Pancreas (tissue), 10 donors: Measurements from ENCODE around the gene C12orf60. TPM values are rescaled to one million over a fixed set of nuclear protein-coding genes. Genes with fewer than 3 reads are reported as not detected.
A peak's percentile ranks its signal among the peaks of the same experiment; 100 is the strongest.

ENCODE experiments used
- ATAC-seq, 4 donors: fragments of 200-7000 bp; cut with Tn5 transposase; one replicate each; pipeline versions ENCODE4 v1.8.0 to v1.9.1; 2020; ENCODE audit warnings: mild to moderate bottlenecking in 4 of 4, moderate library complexity in 4 of 4
- DNase-seq, 6 donors: peaks; one replicate each; pipeline ENCODE4 v3.0.0-alpha.2; 2020
- FAIRE-seq: peaks from 2 replicates; lab custom pipeline; 2012; peaks lifted over from hg19 to GRCh38; lab: Jason Lieb, UNC
- H3K27ac ChIP-seq, 4 donors: fragments of 200-600 bp; sonication (generic); 1 replicate in 3 of 4; 2 replicates in 1 of 4; pipeline versions ENCODE4 v1.5.0 to v1.8.0; 2020
- H3K27me3 ChIP-seq, 4 donors: fragments of 200-600 bp; one replicate each; pipeline ENCODE4 v1.8.0; 2021
- H3K36me3 ChIP-seq, 3 donors: fragments of 200-600 bp; sonication (generic) in 1 of 3; one replicate each; pipeline versions ENCODE4 v1.5.0 to v1.8.0; 2020 to 2021
- H3K4me1 ChIP-seq, 3 donors: fragments of 200-600 bp; one replicate each; pipeline ENCODE4 v1.8.0; 2021
- H3K4me3 ChIP-seq, 4 donors: fragments of 200-600 bp; sonication (generic) in 2 of 4; one replicate each; pipeline versions ENCODE4 v1.5.0 to v1.8.0; 2020 to 2021
- H3K9me3 ChIP-seq, 4 donors: fragments of 200-600 bp; one replicate each; pipeline ENCODE4 v1.8.0; 2021
- WGBS, 2 donors: extraction: QIAGEN DNeasy Blood & Tissue Kit; methylation state at CpG; one replicate each; pipeline ENCODE4 v1.1.7; 2013; 5-methylcytosine and 5-hydroxymethylcytosine counted together
- intact Hi-C, 3 donors: fragments of 100-400 bp; cut with DNase I; formaldehyde crosslinking; loops; one replicate each; pipeline versions ENCODE4 v1.11.1 to v1.14.2; 2022
- polyA plus RNA-seq, 2 donors: library from polyadenylated mRNA; stranded (reverse); fragments of 200-250 nt; gene quantifications; one replicate each; pipeline ENCODE4 v1.2.3, GENCODE V29; 2013
- total RNA-seq, 6 donors: library from RNA; stranded (reverse); fragmentation: NEBNext Ultra II Directional in 4 of 6; extraction: Animal tissue kit (Norgen Biotek cat#: 25700) in 4 of 6; gene quantifications; one replicate each; pipeline versions ENCODE4 v1.2.1 to v1.2.4, GENCODE V29; 2021 to 2023
- TF ChIP-seq, protein P1 (sequence below), 4 donors: fragments of 200-600 bp; sonication (generic) in 3 of 4; IDR thresholded peaks; one replicate each; pipeline versions ENCODE4 v1.5.0 to v1.8.0; 2021; ENCODE audit warnings: antibody characterized with exemption in 4 of 4
- donor health status: healthy with polysubstance abuse.
- donor health status: DM: no; HTN: no; CAD: no; lungs with moderate emphysema.
- donor health status: DM: no; HTN: no; CAD: no.
- donor health status: control.
- donor health status: control.
- donor health status: Bipolar disorder and iron deficiency.
- donor health status: DM: yes; HTN: yes; CAD: no.
- donor health status: DM: no; HTN: no; CAD: no.
- donor health status: DM: no; HTN: no; CAD: no.
- donor health status: DM: yes; HTN: yes; CAD: no.

C12orf60 gene
- total and polyA plus RNA-seq, 8 donors, result 0.28 to 1.0 (median 0.62) TPM

DNA sequence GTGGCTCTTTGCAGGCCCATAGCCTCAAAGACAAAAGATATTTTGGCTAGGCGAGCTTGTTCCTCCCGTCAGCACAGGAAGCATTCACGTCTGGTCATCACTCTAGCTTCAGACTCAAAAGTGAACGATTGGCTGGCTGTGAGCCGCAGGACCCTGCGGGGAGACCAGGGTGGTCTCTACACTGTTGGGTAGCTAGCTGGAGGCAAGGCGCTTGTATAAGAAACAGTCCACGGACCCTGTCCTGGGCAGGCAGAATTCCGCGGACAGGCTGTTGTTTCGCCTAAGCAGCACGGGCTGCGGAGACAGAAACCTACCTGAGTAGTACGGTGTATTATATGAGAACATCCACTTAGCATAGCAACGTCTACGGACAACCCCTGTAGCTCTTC, 29.8 kb upstream of the C12orf60 start:
- H3K4me3 ChIP-seq, result peak overlapping the region; percentile 50 to 77 (median 63)
- TF ChIP-seq, protein P1, sequence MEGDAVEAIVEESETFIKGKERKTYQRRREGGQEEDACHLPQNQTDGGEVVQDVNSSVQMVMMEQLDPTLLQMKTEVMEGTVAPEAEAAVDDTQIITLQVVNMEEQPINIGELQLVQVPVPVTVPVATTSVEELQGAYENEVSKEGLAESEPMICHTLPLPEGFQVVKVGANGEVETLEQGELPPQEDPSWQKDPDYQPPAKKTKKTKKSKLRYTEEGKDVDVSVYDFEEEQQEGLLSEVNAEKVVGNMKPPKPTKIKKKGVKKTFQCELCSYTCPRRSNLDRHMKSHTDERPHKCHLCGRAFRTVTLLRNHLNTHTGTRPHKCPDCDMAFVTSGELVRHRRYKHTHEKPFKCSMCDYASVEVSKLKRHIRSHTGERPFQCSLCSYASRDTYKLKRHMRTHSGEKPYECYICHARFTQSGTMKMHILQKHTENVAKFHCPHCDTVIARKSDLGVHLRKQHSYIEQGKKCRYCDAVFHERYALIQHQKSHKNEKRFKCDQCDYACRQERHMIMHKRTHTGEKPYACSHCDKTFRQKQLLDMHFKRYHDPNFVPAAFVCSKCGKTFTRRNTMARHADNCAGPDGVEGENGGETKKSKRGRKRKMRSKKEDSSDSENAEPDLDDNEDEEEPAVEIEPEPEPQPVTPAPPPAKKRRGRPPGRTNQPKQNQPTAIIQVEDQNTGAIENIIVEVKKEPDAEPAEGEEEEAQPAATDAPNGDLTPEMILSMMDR (IDR thresholded peaks at IDR 0.05), result no peak
- FAIRE-seq (no peak), DNase-seq (peak in 3 of 6 donors; percentile 31 to 73 (median 63)), ATAC-seq (peak in 2 of 4 donors; percentile 1 to 4)
- intact Hi-C loops, result no loop called here
- H3K27ac ChIP-seq, result peak overlapping the region; percentile 93 to 99 (median 98)
- H3K9me3 ChIP-seq, result no peaks in the 10 kb centered on the region
- H3K27me3 ChIP-seq, result no peaks in the 10 kb centered on the region
- H3K36me3 ChIP-seq, result no peaks in the 10 kb centered on the region
- peaks cover 10 to 15% (median 13%) of the 10 kb centered on the region in 3 donors for H3K4me1 ChIP-seq
- 10% methylated on average over 16 of the region's 16 CpGs for WGBS, 2 donors

DNA sequence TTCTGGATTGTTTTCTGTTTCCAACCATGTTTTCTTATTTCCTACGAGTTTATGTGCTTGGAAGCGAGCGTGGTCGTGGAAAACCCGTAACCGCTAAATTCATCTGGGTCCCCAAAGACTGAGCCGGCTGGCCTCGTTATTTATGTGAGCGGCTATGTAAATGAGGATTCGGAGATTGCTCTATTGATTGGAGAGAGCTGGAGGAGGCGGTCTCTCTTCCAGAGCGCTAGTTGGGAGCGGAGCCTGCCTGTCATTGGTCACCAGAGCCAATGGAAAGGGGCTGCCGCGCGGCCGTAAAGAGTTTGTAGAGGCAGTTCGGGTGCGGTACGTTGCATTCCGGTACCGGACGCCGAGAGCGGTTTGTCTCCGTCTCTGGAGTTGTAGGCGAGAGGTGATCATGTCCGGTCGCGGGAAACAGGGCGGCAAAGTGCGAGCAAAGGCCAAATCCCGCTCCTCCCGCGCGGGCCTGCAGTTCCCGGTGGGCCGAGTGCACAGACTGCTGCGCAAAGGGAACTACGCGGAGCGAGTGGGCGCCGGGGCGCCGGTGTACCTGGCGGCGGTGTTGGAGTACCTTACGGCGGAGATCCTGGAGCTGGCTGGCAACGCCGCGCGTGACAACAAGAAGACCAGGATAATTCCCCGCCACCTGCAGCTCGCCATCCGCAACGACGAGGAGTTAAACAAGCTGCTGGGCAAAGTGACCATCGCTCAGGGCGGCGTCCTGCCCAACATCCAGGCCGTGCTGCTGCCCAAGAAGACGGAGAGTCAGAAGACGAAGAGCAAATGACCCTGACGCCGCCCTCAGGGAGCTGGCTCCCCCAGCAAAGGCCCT, 29.2 kb upstream of the C12orf60 start:
- peaks cover 10 to 15% (median 13%) of the 10 kb centered on the region in 3 donors for H3K4me1 ChIP-seq
- H3K4me3 ChIP-seq, result peak overlapping the region; percentile 50 to 77 (median 63)
- DNase-seq (peak; percentile 93 to 97 (median 95)), FAIRE-seq (no peak), ATAC-seq (peak; percentile 66 to 74 (median 72))
- no peaks in the 10 kb centered on the region for H3K36me3 ChIP-seq
- WGBS, 2 donors, result 0% methylated on average over 62 to 67 of the region's 67 CpGs
- no peaks in the 10 kb centered on the region for H3K9me3 ChIP-seq
- H3K27ac ChIP-seq, result peak overlapping the region; percentile 93 to 99 (median 98)
- H3K27me3 ChIP-seq, result no peaks in the 10 kb centered on the region
- intact Hi-C loops, result no loop called here
- TF ChIP-seq, protein P1 (IDR thresholded peaks at IDR 0.05), result no peak

GRCh38 chr12:14774906-14775635, 28.4 kb upstream of the C12orf60 start:
- 1 to 2% methylated on average over 31 to 34 of the region's 34 CpGs for WGBS, 2 donors
- Histone ChIP-seq H3K27me3 (no peaks in the 10 kb centered on the region), H3K4me3 (peak overlapping the region; percentile 50 to 77 (median 63)), H3K4me1 (peaks cover 10 to 15% (median 13%) of the 10 kb centered on the region in 3 donors), H3K27ac (peak overlapping the region; percentile 93 to 99 (median 98)), H3K9me3 (no peaks in the 10 kb centered on the region), H3K36me3 (no peaks in the 10 kb centered on the region)
- ATAC-seq, result peak; percentile 21 to 37 (median 29)
- peak; percentile 42 to 81 (median 59) for DNase-seq
- TF ChIP-seq, protein P1 (IDR thresholded peaks at IDR 0.05), result no peak
- no peak for FAIRE-seq
- intact Hi-C loops, result no loop called here

DNA sequence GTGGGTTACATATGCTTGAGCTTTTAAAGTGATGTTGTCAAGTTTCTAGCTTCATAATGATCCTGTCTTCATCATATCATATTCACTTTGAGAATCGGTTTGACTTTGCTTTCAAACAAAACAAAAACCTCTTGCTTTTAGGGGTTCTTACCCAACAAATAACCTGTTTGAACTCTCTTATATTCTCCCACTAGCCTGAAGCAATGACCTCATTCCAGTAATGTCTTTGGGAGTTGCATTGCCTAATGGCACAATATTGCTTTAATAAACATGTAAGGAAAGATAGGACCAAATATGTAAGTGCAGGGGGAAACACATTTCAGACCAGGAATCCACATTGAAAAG, 27.9 kb upstream of the C12orf60 start:
- Histone ChIP-seq H3K27ac (peak overlapping the region; percentile 93 to 99 (median 98)), H3K36me3 (no peaks in the 10 kb centered on the region), H3K4me3 (peak overlapping the region in 3 of 4 donors; percentile 50 to 74 (median 52)), H3K9me3 (no peaks in the 10 kb centered on the region), H3K4me1 (peaks cover 10 to 15% (median 13%) of the 10 kb centered on the region in 3 donors), H3K27me3 (no peaks in the 10 kb centered on the region)
- DNase-seq (no peak), FAIRE-seq (no peak), ATAC-seq (peak in 3 of 4 donors; percentile 7 to 11 (median 9))
- TF ChIP-seq, protein P1 (IDR thresholded peaks at IDR 0.05), result no peak
- intact Hi-C loops, result no loop called here
- 12 to 14% methylated on average over 1 of the region's 1 CpG for WGBS, 2 donors
